ENCODE data around the gene TENT4B.

The TENT4B gene

GRCh38 chr16:50195756-50196155 is 42.6 kb downstream of the TENT4B start:
- DNase-seq (ENCODE audit: low spot score): no peak

DNA sequence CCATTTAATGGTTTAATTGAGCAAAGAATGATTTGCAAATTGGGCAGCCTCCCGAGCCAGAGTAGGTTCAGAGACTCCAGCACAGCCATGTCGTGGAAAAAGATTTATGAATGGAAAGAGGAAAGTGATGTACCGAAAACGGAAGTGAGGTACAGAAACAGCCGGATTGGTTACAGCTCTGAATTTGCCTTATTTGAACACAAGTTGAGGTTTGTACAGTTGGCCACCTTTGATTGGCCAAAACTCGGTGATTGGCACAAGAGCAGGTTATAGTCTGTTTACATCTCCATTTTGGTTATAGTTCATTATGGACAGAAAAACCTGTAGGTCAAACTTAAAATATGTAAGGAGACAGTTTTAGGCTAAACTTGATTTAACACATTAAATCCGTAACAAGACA is 44.5 kb downstream of the TENT4B start:
- DNase-seq (ENCODE audit: low spot score): no peak

GRCh38 chr16:50198802-50199403 is 45.8 kb downstream of the TENT4B start:
- no peak for DNase-seq (ENCODE audit: low spot score)

DNA sequence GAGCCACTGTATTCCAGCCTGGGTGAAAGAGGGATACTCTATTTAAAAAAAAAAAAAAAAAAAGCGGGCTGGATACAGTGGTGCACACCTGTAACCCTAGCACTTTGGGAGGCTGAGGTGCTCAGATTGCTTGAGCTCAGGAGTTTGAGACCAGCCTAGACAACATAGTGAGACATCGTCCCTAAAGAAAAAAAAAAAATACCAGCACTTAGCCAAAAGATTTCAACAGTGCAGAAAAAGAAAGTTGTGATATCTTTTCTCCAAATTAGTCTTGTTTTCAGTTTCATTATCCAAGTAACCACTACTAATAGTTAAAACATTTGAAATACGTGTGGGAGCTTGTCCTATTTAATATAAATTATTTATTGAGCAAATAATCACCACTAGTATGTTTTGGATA is 48.7 kb downstream of the TENT4B start:
- DNase-seq (ENCODE audit: low spot score): no peak

DNA sequence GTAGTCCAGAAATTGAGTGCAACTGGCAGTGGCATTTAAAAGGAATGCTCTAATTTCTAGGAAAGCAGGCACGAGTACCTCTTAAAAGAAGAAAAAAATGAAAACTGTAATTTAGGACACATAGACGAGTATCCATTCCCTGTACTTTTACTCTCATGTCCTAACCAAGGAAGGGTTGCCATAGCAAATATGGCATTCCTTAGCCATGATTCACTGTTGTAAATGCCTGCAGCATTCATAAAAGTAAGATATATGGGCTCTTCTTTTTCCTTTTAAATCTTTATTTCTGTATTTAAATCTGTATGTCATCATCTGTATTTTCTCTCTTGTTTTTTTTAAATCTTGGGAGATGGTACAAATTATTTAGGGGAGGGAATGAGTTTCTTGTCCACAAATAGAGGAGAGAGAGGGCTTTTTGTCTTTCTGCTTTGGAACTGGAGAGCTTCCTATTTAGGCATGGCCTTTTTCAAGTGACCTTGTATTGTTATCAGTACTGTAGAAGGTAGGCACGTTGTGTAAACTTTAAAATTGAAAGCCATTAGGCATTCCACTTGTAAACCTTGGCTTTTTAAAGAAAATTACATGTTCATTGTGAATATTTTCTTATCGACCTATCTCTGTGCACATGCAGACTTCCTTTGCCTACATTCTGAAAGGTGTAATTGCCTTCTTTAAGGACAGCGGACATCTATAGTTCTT is 50.0 kb downstream of the TENT4B start:
- DNase-seq (ENCODE audit: low spot score): peak; percentile 76

GRCh38 chr16:50203681-50204080 is 50.6 kb downstream of the TENT4B start:
- no peak for DNase-seq (ENCODE audit: low spot score)

DNA sequence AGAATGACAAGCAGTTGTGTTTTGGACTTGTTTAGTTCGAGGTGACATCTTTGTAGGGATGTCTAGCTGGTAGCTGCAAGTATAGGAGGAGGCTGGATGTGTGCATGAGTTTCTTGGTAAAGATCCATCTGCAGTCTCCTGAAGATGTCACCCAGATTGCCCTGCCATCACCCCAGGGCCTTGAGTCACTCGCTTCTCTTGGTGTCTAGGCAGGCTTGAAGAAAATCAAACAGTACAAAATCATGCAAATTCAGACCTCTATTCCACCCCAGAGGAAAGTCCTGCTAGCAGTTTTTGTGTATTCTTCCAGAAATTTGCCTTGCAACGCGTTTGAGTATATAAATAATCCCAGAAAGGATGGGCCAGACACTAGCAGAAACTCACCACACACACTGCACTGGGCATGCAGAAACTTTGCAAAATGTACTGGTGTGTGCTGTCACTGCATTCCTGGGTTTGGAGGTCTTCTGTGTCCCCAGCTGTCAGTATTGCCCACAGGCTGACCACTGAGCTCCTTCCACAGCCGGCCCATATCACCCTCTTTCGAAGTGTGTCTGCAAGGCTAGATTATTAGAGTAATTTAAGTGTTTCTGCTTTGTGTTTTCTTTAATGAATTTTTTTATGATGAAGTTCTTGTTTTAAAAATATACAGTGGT is 51.5 kb downstream of the TENT4B start:
- DNase-seq (ENCODE audit: low spot score): no peak

DNA sequence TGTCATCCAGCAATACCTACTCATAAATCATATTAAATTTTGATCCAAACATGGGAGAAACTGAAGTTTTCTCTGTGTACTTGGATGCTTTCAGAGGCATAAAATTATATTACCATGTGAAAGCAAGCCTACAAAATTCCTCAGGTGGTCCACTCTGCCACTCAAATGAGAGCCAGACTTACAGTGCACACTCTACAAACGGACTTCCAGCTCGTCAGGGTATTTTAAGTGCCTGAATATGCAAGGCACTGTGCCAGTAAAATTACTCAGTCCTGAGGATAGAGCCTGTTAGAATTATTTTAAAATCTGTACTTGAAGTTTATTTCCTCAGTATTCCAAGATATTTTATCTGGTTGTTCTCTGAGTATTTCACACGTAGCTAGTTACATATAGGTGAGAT is 54.5 kb downstream of the TENT4B start:
- no peak for DNase-seq (ENCODE audit: low spot score)

DNA sequence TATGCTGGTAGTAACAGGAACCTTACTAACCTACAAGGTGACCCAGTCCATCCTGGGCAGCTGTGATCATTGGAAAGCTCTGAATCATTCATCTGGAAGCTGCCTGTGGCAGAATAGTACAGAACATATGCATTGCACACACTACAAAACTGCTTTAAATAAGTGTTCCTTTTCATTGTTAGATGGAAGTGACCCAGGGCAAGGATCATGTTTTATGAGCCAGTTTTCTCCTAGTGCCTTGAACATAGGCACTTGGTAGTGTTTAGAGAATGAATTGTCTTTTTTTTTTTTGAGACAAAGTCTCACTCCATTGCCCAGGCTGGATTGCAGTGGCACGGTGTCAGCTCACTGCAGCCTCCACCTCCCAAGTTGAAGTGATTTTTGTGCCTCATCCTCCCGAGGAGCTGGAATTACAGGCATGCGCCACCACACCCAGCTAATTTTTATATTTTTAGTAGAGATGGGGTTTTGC is 55.4 kb downstream of the TENT4B start:
- peak; percentile 47 for DNase-seq (ENCODE audit: low spot score)

GRCh38 chr16:50209546-50210265 is 56.6 kb downstream of the TENT4B start:
- DNase-seq (ENCODE audit: low spot score): no peak

- DNase-seq (ENCODE audit: low spot score): peak; percentile 41
Measured at GRCh38 chr16:50210266-50211038, 57.3 kb downstream of the TENT4B start.

DNA sequence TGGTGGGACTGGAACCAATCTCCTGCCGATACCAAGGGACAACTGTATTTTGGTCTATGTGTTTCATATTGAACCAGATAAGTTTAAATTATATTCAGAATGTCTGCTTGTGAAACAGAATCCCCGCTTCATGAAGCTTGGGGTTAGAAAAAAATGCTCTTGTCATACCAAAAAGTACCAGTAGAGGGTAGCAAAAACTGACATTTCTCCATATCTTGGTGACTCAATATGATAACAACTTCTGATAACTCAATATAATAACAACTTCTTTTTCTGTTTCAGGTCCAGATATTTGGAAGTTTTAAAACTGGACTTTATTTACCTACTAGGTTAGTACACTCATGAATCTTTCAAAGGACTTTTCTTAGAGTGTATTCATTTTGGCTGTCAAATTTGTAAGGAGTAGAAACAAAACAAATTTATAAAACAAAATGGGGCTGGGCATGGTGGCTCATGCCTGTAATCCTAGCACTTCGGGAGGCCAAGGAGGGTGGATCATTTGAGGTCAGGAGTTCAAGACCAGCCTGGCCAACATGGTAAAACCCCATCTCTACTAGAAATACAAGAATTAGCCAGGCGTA is 60.9 kb downstream of the TENT4B start:
- DNase-seq (ENCODE audit: low spot score): peak; percentile 71

- DNase-seq (ENCODE audit: low spot score): no peak
Measured at GRCh38 chr16:50215680-50216079, 62.6 kb downstream of the TENT4B start.

DNA sequence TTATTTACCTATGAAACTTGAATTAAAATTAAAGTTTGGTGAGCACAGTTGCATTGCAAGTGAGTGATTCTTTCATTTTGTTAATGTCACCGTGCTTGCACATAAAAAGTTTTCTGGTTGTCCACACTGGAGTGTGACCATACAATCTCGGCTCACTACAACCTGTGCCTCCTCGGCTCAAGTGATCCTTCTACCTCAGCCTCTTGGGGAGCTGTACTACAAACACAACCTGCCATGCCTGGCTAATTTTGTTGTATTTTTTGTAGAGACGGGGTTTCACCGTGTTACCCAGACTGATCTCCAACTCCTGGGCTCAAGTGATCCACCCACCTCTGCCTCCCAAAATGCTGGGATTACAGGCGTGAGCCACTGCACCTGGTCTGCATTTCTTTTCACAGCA is 63.1 kb downstream of the TENT4B start:
- no peak for DNase-seq (ENCODE audit: low spot score)

DNA sequence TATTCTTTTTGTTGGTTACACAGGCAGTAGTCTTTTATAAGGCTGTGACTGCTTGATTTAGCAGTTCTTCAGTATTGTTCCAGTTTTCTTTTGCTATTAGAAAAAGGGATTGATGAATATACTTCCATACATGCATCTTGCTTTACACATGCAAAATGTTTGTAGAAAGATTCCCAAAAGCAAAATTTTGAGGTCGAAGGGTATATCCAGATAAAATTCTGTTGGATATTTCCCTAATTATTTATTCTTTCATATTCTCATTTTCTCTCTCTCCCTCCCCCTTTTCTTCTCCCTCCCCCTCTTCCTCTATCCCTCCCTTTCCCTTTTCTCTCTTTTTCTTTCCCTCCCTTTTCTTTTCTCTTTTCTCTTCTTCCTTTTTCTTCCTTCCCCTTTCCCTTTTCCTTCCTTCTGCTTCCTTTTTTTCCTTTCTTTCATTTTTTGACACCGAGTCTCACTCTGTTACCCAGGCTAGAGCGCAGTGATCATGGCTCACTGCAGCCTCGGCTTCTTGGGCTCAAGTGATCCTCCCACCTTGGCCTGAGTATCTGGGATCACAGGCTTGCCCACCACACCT is 66.4 kb downstream of the TENT4B start:
- DNase-seq (ENCODE audit: low spot score): no peak

DNA sequence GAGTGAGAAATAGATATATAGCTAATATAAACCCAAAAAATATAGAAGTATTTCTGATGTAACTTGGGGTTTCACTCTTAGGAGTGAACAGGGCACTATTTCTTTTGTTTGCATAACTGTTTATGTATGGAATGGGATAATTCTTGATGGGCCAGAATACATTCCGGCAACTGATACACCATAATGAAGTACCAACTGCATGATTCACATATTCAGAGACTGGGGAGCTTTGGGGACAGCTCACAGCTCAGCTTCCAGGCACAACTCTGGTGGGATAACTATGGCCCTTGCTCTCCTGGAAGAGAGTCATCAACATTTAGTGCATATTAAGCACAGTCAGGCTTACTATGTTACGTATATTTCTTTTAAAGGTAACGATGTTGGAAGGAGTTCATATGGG is 71.2 kb downstream of the TENT4B start:
- DNase-seq (ENCODE audit: low spot score): no peak

DNA sequence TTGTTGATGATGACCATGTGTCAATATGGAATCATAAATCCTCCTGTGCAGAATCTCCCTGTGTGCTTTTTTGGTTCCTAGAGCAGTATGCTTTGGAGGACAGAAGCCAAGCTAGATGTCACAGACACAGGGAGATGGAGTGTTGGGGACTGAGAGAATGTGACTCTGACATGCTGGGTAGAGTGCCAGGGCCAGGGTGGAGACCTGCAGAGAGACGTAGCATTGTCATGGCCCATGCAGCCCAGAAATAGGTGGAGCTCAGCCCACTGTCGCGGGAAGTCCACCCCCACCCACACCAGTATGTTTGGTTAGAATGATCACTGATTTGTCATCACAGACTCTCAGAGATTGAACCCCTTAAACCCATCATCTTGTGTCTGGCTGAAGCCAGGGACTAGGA is 74.0 kb downstream of the TENT4B start:
- no peak for DNase-seq (ENCODE audit: low spot score)

GRCh38 chr16:50227665-50228064 is 74.6 kb downstream of the TENT4B start:
- no peak for DNase-seq (ENCODE audit: low spot score)

- DNase-seq (ENCODE audit: low spot score): no peak
Measured at GRCh38 chr16:50228364-50228868, 75.3 kb downstream of the TENT4B start.

DNA sequence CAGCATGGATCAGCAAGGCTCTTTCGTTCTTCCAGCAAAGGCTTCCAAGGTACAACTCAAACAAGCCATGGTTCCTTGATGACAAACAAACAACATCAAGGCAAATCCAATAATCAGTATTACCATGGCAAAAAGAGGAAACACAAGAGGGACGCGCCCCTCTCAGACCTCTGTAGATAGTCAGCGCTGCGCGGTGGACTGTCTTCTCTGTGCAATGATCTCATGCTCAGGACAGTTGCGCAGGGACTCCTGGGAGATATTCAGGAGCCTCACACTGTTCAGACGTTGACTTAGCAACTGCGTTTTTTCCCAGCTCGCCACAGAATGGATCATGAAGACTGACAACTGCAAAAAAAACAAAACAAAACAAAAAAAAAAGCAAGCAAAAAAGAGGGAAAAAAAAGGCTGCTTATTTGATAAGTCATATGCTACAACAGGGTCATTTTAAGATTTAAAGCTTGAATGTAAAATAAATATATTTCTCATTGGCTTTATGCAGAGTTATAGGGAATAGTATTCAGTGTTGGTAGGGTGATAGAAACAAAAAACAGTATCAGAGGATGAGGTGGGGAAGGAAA is 76.1 kb downstream of the TENT4B start:
- no peak for DNase-seq (ENCODE audit: low spot score)
